COR-L47 (cell line): ENCODE measurements around the gene CARM1.
"Not testable (repeated sequence)": the region's sequence is repeated elsewhere in the genome, so short reads cannot be mapped to it uniquely, and the experiment has no call there.

Experiments used
- DNase-seq: peaks from one replicate; lab custom pipeline; 2025; lab: John Stamatoyannopoulos, UW

Gene CARM1

DNA sequence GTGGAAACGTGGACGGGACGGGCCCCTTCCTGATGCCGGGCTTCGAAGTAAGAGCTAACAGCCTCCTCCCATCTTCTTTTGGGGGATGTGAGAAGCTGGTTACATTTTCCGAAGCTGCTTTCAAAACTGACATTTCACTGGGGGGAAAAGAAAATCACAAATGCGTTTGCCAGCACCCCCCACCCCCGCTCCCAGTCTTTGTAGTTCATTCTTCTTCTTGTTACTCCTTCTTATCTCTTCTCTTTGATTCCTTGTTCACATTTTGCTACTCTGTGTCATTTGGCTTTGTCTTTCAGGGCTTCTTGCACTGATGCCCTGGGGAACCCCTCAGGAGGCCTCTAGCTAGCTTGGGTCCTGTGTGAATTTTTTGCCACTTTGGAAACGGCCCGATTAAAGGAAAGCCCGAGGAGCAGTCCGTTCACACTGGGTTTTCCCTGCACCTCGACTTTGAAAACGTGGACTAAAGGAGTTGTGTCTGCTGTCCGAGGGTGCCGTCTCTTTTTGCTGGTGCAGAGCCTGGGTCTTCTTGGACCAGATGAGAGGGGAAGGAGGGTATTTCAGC, 1.3 kb downstream of the CARM1 start:
- no peak for DNase-seq

DNA sequence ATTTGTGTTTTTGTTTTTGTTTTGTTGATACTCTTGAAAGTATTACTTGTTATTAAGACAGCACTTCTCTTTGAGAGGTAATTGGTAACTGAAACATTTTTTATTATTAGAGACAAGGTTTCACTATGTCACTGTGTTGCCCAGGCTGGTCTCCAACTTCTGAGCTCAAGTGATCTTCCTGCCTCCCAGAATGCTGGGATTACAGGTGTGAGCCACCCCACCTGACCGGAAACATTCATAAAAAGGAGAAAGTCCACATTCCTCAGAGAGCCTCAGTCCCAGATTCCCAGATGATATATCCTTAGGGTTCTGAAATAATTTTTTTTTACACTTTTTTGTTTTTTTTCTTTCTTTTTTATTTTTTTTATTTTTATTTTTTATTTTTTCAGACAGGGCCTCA, 2.7 kb downstream of the CARM1 start:
- DNase-seq = no peak

DNA sequence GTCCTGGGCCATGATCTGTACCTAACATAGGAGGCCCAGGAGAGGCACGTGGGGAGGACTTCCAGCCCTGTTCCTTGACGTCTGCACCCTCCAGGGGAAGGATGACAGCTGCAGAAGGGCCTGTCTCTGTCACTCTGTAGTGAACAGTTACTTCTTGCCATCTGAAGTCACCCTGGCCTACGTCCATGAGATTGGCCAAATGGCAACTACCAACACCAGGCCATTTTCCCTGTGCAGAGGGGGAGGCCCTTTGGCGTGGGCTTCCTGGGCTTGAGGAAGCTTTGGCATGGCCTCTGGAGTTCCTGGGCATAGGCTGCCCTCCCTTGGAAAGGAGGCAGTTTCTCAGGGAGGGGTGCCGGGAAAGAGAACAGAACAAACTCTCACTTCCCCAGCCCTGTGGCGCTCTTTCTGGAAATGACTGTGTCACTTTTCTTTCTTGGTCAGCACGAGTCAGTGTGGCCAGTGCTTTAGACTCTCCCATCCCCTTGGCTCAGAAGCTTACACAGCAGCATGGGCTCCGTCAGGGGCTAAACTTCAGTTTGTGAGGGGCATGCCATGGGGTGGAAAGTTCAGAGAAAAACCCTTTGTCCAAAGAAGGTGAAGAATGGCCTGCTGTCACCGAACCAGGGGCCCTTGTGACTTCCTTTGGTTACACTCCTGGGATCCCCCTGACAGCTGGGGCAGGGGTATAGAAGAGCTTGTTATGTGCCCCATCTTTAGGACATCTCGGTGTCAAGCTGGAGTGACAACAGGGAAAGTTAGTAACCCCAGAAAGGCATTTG, 5.3 kb downstream of the CARM1 start:
- DNase-seq = no peak

DNA sequence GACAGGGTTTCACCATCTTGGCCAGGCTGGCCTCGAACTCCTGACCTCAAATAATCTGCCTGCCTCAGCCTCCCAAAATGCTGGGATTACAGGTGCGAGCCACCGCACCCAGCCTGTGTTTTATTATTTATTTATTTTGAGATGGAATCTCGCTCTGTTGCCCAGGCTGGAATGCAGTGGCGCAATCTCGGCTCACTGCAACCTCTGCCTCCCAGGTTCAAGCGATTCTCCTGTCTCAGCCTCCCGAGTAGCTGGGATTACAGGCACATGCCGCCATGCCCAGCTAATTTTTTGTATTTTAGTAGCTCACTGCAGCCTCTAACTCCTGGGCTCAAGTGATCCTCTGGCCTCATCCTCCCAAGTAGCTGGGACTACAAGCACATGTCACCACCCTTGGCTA, 6.3 kb downstream of the CARM1 start:
- DNase-seq = not testable (repeated sequence)

DNA sequence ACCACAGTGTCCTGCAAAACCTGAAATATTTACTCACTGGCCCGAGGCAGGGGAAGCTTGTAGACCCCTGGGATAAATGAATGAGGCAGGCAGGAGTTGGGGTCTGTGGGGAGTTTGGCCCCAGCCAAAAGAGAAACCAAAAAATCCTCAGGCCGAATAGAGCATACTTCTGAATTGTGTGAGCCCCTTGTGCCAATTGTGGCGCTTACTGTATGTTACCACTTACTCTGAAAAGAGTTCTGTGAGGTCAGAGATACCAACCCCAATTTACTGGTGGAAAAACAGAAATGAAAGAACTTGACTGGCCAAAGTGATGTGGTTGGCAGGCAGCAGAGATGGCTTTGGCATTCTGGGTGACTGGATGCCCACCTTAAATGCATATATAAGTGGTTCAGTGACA, 6.9 kb downstream of the CARM1 start:
- no peak for DNase-seq

DNA sequence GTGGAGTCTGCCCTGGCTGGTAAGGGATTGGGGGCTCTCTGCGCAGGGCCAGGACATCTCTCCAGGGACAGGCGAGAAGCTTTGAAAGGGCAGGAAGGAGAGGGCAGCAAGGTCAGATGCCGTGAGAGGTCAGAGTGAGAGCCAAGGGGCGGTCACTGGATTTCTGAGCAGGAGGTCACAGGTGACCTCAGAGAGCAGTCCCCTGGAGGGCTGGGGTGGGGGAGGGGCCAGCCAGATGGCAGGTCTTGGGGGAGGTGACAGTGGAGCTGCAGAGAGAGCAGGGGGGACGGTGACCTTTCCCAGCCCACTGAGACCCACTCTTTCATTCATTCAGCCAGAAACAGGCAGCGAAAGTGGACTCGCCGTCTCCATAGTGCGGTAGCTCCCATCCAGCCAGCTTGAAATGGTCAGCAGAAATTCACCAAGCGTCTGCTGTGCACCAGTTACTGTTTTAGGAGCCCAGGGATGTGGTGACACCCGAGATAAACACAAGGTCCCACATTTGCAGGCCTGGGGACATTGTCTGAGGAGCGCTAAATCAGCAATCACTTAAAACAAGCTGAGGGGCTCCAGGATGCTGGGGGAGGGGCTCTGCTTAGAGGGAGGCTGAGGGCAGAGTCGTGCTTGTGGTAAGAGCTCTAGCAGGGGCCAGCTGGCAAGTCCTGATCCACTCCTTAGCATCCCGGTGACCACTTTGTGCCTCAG, 10.2 kb downstream of the CARM1 start:
- no peak for DNase-seq

DNA sequence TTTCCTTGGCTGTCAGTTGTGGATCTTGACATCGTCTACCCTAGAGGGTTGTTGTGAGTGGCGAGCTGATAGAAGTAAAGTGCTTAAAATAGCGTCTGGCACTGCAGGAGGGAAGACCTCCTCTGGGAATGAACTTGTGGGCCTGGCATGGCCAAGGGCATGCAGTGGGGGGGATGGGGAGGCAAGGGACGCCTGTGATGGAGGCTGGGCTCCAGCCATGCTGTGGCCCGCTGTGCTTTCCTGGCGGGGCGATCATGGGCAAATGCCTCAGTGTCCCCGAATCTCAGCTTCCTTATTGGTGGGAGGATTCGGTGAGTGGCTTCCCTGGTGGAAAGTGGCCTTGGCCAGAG, 10.7 kb downstream of the CARM1 start:
- no peak for DNase-seq

DNA sequence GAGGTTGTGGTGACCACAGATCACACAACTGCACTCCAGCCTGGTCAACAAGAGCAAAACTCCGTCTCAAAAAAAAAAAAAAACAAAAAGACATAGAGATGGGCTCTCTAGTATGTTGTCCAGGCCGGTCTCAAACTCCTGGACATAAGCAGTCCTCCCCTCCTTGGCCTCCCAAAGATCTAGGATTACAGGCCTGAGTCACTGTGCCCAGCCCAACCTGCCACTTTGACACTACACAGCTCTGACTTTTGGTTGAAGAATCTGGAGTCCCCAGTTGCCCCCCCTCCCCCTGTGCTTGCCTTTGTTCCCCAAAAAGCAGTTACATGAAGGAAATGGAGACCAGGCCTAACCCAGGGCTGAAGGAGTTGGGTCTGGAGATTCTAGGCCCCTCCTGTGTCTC, 12.9 kb downstream of the CARM1 start:
- DNase-seq = no peak

GRCh38 chr19:10885201-10886169, 14.1 kb downstream of the CARM1 start:
- no peak for DNase-seq

DNA sequence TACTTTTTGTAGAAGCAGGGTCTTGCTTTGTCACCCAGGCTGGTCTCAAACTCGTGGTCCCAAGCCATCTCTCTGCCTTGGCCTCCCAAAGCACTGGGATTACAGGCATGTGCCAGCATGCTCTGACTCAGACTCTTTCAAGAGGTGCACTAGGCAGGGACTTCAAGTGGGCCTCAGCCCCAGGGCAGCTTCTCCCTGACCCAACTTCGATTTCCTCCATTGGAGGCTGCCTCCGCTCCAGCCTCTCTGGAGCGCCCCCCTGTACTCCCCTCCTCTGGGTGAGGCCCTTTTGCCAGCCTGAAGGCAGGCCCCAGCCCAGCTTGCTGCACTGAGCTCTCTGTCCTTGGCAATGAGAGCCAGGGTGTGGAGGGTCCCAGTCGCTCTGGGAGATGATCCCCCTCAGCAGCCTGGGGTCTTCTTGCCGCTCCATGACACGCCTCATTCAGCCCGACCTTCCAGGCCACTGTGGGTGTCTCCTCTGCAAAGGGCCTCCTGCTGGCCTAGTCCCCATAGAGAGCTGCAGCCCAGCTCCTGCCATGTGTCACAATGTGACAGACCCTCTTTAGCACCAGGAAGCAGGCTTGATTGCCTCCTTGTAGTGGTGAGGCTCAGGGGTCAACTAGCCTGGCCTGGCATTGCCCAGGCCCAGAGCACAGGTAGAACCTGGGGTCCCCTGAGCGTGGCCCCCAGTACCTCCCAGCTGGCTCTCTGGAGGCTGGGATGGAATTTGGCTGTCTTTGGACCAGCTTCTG, 16.4 kb downstream of the CARM1 start:
- no peak for DNase-seq

DNA sequence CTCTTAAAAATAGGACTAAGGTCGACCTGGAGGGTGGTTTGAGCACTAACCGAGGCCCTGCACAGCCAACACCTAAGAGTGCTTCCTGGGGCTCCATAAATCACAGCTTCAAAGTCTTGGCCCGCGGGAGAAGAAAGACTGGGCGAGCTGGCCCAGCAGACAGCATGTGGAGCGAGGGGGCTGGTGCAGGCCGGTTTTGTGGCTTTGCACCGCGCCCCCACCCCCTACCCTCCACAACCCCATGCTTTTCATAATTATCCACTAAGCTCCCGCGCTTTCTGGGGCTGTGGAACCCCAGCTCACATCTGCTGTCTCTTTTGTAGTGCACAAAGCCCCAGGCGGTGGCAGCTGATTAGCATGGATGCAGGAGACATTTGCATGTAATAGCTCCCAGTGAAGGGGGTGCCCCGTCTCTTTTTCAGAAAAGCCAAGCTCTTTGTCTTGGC, 17.1 kb downstream of the CARM1 start:
- DNase-seq = peak; percentile 18

DNA sequence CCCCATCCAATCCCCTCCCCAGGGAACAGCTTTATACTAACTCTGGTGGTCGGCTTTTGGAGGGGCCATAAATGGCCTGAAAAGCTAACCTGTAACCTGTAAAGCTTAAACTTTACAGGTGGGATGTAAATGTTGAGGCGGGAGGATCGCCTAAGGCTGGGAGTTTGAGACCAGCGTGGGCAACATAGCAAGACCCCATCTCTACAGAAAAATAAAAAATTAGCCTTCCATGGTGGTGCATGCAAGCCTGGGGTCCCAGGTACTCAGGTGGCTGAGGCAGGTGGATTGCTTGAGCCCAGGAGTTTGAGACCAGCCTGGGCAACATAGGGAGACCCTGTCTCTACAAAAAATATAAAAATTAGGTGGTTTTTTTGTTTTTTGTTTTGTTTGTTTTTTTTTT, 18.5 kb downstream of the CARM1 start:
- DNase-seq = no peak

DNA sequence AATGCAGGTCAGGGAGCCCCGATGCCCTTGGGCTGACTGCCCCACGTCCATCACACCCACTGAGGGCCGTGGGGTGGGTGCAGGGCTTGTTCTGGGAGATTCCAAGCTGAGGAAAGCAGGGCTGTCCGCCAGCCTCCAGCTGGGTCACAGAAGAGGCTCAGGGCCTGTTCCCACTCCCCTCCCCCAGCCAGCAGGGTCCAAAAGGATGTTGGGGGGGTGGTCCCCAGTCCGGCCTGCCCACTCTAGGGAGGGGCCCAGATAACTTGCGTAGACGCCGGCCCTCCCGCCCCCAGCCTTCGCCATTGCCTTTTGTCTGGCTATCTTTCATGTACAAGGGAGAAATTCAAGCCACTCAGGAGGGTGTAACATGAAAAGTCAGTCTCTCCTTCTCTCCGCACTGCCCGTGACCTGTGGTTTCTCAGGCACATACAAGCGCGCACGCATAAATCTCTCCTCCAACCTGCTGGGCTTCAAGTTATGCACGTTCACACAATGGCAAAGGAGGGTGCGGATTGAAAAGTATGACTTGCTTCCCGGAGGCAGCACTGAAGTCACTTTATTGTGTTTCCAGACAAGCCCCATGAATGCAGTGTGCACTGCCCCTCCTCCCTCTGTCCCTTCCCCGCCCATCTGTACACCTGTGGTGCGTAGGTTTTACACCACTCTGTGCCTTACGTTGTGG, 20.2 kb downstream of the CARM1 start:
- no peak for DNase-seq

DNA sequence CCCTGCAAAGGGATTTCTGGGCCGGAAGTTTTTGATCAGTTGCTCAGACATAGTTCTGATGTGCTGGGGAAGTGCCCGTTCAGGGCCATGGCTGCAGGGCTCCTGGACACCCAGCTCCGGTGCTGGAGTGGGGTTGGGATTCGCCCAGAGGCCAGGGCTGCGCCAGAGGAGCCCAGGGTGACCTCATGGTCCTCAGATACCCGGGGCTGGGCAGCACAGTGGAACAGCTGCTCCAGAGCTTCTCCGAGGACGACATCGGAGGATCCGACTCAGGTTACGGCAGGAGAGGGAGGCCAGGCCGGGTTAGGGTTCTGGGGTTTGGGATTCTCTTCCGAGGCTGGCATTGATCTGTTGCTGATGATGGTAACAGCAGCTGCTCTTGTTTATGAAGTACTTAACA, 20.9 kb downstream of the CARM1 start:
- DNase-seq = no peak

- no peak for DNase-seq
Observed at GRCh38 chr19:10894911-10895213, 23.5 kb downstream of the CARM1 start.

DNA sequence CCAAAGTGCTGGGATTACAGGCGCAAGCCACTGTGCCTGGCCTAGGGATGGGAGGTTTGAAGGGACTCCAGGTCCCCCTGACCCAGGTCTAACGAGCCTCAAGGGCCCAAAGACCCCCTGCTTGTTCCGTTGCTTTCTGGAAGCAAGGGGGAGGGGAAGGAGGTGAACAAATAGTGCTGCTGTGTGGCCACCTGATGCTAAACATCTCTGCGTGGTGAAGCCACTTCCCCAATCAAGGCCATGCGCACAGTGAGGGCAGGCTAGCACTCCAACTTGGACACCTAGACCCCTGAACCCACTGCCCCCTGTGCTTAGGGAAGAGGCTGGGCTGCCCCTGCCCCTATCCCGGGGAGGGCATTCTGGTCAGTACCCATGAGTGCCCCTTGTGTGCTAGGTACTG, 24.0 kb downstream of the CARM1 start:
- DNase-seq = no peak

- DNase-seq = no peak
Observed at GRCh38 chr19:10895920-10896319, 24.6 kb downstream of the CARM1 start.

DNA sequence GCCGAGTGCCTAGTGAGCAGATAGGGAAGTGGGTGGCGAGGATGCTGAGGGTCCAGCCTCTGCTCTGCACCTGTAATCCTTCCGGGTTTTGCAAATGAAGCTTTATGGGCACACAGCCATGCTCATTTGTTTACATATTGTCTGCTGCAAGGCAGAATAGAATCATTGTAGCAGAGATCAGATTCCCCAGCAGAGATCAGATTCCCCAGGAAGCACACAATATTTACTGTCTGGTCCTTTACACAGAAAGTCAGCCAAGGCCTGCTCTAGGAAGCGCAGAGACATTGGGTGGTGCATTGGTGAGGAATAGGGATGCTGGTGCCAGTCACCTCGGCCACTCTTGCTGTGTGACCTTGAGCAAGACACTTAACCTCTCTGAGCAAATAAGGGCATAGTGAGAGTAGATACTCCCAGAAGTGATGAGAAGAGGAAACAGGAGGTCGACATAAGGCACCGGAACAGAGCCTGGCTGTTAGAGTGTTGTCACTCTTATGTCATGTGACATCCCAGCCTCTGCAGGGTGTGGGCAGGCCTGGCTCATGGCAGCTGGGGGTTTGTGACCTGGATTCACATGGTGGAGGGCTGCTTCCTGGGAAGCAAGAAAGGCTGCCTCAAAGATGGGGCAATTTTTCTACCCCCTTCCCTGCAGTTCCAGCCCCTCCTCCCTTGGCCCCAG, 25.6 kb downstream of the CARM1 start:
- peak; percentile 71 for DNase-seq

- no peak for DNase-seq
Observed at GRCh38 chr19:10898633-10899032, 27.3 kb downstream of the CARM1 start.

DNA sequence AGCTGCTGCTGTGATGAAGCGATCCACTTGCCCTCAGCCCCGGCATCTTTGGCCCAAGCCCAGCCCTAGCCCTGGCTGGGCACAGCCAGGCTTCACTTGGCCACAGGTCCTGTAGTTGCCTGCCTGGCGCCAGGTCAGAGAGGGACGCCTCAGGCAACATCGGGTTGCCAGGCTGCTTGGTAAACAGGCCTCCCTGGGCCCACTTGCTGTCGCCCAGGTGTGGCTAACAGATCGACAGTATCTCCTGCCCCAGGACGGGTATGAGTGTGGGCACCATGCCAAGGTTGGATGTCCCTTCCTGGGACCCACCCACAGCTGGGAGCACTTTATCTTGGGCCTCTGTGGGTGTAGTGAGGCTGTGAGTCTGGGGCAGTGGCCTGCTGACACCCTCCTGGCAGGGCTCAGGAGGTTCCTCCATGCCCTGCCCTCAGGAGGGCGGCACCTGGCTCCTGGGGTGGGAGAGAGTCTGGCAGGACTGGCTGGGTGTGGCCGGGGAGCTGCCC, 27.8 kb downstream of the CARM1 start:
- DNase-seq = no peak
